ENCODE measurements around the gene GLRX. TPM values are rescaled to one million over a fixed set of nuclear protein-coding genes. Genes with fewer than 3 reads are reported as not detected.
"Not testable (repeated sequence)": the region's sequence is repeated elsewhere in the genome, so short reads cannot be mapped to it uniquely, and the experiment has no call there.

The GLRX gene
- total and polyA plus RNA-seq, 2 of the 4 experiments (the other 2 are of a cell fraction): 142 to 193 TPM

GRCh38 chr5:95811461-95812073 is 11.0 kb downstream of the GLRX start:
- ATAC-seq (ENCODE audit: low read depth); BruUV-seq (replicated peaks); H3K27me3 ChIP-seq (ENCODE audit: control insufficient read depth, insufficient read depth, low read length); H3K9ac ChIP-seq (ENCODE audit: low read depth, low read length); H2BK15ac ChIP-seq (ENCODE audit: low read depth, low read length); H3K27ac ChIP-seq (ENCODE audit: insufficient read depth, low read length); H3K4me2 ChIP-seq (ENCODE audit: low read depth, low read length); H2AK5ac ChIP-seq (ENCODE audit: low read depth, low read length); H2AFZ ChIP-seq (replicated peaks; ENCODE audit: low read length, poor library complexity); H4K20me1 ChIP-seq (ENCODE audit: insufficient read depth, low read length); H3K9me3 ChIP-seq (ENCODE audit: control insufficient read depth, insufficient read depth, low read length); intact Hi-C loops (cut with micrococcal nuclease); H2BK120ac ChIP-seq (ENCODE audit: low read depth, low read length); H4K8ac ChIP-seq (ENCODE audit: low read depth in 2 of 2, low read length in 2 of 2); H3K4me3 ChIP-seq (ENCODE audit: insufficient read depth, low read depth, low read length); H3K23ac ChIP-seq (ENCODE audit: low read depth, low read length); dilution Hi-C loops (cut with HindIII; ENCODE audit: low sequenced_read_pairs, unreplicated experiment); H4K5ac ChIP-seq (ENCODE audit: low read depth, low read length); H2BK20ac ChIP-seq (ENCODE audit: low read depth, low read length); H2AK9ac ChIP-seq (replicated peaks; ENCODE audit: low read depth, low read length, poor library complexity); H3K14ac ChIP-seq (replicated peaks; ENCODE audit: low read depth, low read length); DNase-seq; H3K18ac ChIP-seq (ENCODE audit: low read depth, low read length); H2BK5ac ChIP-seq (ENCODE audit: low read depth, low read length, poor library complexity, severe bottlenecking); H4K91ac ChIP-seq (ENCODE audit: insufficient read depth, low read depth, low read length); H3K4ac ChIP-seq (ENCODE audit: low read depth, low read length); in situ Hi-C loops (cut with MboI; ENCODE audit: low sequenced_read_pairs); H3K56ac ChIP-seq (ENCODE audit: extremely low read depth, insufficient read depth, low read length): not testable (repeated sequence)
- Histone ChIP-seq H3K9me1 (ENCODE audit: insufficient read depth, low read length) (peaks cover 13% of the 10 kb centered on the region), H3K79me1 (ENCODE audit: low read depth in 1 of 2, low read length in 2 of 2) (peaks cover 16 to 40% of the 10 kb centered on the region in 2 experiments), H3K36me3 (ENCODE audit: control insufficient read depth, insufficient read depth, low read length) (peaks cover 21% of the 10 kb centered on the region), H3K4me1 (ENCODE audit: control insufficient read depth, insufficient read depth, low read length) (peaks cover 16% of the 10 kb centered on the region)
- CTCF ChIA-PET: interaction anchor here (0.5 kb wide), 1 partner anchor 138 kb away, joined by 3 read pairs; no protein-coding TSS in a partner anchor
- WGBS, 2 experiments (ENCODE audit: extremely low coverage in 2 of 2, insufficient read length in 1 of 2): no CpG with 5 or more reads among the region's 13 CpGs
- POLR2A ChIA-PET (ENCODE audit: unreplicated experiment): interaction anchor here (1.5 kb wide), 1 partner anchor 11 kb away, joined by 4 read pairs; the partner anchor contains the start of gene GLRX
